GM12875 (cell line): Measurements from ENCODE around the gene RNF175.

Experiments used
- H3K4me3 ChIP-seq: one replicate; pipeline ENCODE4 v1.5.1; 2011; ENCODE audit warnings: low read depth, low read length, control low read depth
- TF ChIP-seq, protein P1 (sequence below): IDR thresholded peaks from 2 replicates; pipeline ENCODE4 v1.5.1; 2011; ENCODE audit warnings: low read depth, mild to moderate bottlenecking, control low read depth, inconsistent platforms, low read length, moderate library complexity, borderline replicate concordance; ENCODE audit not compliant: insufficient read depth

Gene RNF175

GRCh38 chr4:153763404-153763803, 3.6 kb upstream of the RNF175 start:
- TF ChIP-seq, protein P1, sequence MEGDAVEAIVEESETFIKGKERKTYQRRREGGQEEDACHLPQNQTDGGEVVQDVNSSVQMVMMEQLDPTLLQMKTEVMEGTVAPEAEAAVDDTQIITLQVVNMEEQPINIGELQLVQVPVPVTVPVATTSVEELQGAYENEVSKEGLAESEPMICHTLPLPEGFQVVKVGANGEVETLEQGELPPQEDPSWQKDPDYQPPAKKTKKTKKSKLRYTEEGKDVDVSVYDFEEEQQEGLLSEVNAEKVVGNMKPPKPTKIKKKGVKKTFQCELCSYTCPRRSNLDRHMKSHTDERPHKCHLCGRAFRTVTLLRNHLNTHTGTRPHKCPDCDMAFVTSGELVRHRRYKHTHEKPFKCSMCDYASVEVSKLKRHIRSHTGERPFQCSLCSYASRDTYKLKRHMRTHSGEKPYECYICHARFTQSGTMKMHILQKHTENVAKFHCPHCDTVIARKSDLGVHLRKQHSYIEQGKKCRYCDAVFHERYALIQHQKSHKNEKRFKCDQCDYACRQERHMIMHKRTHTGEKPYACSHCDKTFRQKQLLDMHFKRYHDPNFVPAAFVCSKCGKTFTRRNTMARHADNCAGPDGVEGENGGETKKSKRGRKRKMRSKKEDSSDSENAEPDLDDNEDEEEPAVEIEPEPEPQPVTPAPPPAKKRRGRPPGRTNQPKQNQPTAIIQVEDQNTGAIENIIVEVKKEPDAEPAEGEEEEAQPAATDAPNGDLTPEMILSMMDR = no peak
- no peak overlapping the region for H3K4me3 ChIP-seq

- TF ChIP-seq, protein P1 = no peak
- no peak overlapping the region for H3K4me3 ChIP-seq
Observed at GRCh38 chr4:153758688-153759406, 977 bp downstream of the RNF175 start.

GRCh38 chr4:153758136-153758535, 1.7 kb downstream of the RNF175 start:
- H3K4me3 ChIP-seq = no peak overlapping the region
- TF ChIP-seq, protein P1 = no peak

DNA sequence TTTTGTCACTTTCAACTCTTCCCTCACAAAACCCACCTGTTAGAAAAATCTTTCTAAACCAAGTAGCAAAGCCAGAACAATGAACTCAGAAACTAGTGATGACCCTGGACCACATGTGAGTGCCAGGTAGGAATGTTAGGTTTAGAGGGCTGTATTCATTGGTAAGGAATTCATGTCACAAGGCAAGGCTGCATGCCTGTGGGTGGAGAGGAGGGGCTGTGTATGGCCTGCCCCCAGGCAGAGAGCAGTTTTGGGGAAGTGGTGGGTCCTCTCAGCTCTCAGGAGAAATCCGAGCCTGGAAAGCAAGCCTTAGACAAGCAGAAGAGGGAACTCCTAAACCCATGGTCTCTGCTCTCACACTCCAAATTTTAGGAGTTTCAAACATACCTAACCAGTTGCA, 2.4 kb downstream of the RNF175 start:
- H3K4me3 ChIP-seq = no peak overlapping the region

GRCh38 chr4:153755186-153755585, 4.6 kb downstream of the RNF175 start:
- no peak overlapping the region for H3K4me3 ChIP-seq
- TF ChIP-seq, protein P1 = no peak

More for the DNA sequence above, 2.4 kb downstream of the RNF175 start:
- TF ChIP-seq, protein P1 = no peak

DNA sequence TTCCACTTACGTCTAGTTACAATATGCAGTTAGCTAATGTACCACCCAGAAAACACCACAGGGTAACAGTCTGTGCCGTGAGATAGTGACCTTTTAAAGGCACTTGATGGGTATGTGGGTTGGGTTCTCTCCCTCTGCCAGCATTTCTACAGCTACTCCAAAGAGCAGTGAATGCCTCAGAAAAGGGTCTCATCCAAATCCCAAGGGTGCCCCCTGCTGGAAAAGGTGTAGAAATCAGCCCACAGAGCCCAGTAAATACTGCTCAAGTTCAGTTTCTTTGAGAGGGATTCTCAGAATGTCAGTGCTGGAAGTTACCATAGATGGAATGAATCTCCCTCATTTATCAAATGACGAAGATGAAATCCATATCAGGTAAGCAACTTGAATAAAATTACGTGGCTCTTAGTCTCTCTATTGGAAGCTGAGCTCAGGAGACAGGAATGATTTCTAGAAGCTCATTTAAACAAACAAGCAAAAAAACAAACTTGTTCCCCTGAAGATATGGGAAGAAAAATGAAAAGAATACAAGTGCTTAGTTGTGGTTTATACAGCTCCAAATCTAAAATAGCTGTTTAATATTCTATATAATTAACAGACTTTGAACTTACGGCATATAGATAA, 9.5 kb downstream of the RNF175 start:
- no peak overlapping the region for H3K4me3 ChIP-seq
- TF ChIP-seq, protein P1 = peak; percentile 69

GRCh38 chr4:153748378-153748777, 11.4 kb downstream of the RNF175 start:
- H3K4me3 ChIP-seq = no peak overlapping the region
- TF ChIP-seq, protein P1 = no peak
